ENCODE measurements around the gene ASB15. TPM values are rescaled to one million over a fixed set of nuclear protein-coding genes. Genes with fewer than 3 reads are reported as not detected.

The ASB15 gene
- total RNA-seq, 1 experiment from 2014 or later: not detected

- TF ChIP-seq POLR2AphosphoS5 (IDR thresholded peaks at IDR 0.05; ENCODE audit: low read depth, low read length) (no peak), TCF7L2 (IDR thresholded peaks at IDR 0.05; ENCODE audit: low read depth, low read length) (no peak)
- ATAC-seq (no peak), DNase-seq (ENCODE audit: low read depth, low spot score) (no peak)
- ChIA-PET POLR2A (no interaction called here), CTCF (no interaction called here)
- no TSS peak for BruUV-seq (replicated peaks)
- Histone ChIP-seq H3K27ac (ENCODE audit: low read length) (no peak overlapping the region), H3K36me3 (ENCODE audit: control insufficient read depth, insufficient read depth, low read length) (no peaks in the 10 kb centered on the region), H3K27me3 (ENCODE audit: control insufficient read depth, insufficient read depth, low read length) (peaks cover 23% of the 10 kb centered on the region), H3K4me3 (ENCODE audit: low read depth in 2 of 2, low read length in 2 of 2) (no peak overlapping the region), H3K9me3 (ENCODE audit: control insufficient read depth, insufficient read depth, low read depth, low read length) (no peaks in the 10 kb centered on the region), H3K4me1 (ENCODE audit: control insufficient read depth, insufficient read depth, low read length) (no peaks in the 10 kb centered on the region)
- in situ Hi-C loops (cut with HindIII; ENCODE audit: low pct_unique_long_range_greater_than_20kb, low sequenced_read_pairs) (no loop called here), intact Hi-C loops (cut with micrococcal nuclease; ENCODE audit: unreplicated experiment) (no loop called here)
These were observed 64.3 kb downstream of the ASB15 start for GRCh38 chr7:123665896-123666295.

- in situ Hi-C loops (cut with HindIII; ENCODE audit: low pct_unique_long_range_greater_than_20kb, low sequenced_read_pairs) (no loop called here), intact Hi-C loops (cut with micrococcal nuclease; ENCODE audit: unreplicated experiment) (no loop called here)
- TF ChIP-seq, protein P1, sequence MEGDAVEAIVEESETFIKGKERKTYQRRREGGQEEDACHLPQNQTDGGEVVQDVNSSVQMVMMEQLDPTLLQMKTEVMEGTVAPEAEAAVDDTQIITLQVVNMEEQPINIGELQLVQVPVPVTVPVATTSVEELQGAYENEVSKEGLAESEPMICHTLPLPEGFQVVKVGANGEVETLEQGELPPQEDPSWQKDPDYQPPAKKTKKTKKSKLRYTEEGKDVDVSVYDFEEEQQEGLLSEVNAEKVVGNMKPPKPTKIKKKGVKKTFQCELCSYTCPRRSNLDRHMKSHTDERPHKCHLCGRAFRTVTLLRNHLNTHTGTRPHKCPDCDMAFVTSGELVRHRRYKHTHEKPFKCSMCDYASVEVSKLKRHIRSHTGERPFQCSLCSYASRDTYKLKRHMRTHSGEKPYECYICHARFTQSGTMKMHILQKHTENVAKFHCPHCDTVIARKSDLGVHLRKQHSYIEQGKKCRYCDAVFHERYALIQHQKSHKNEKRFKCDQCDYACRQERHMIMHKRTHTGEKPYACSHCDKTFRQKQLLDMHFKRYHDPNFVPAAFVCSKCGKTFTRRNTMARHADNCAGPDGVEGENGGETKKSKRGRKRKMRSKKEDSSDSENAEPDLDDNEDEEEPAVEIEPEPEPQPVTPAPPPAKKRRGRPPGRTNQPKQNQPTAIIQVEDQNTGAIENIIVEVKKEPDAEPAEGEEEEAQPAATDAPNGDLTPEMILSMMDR (IDR thresholded peaks at IDR 0.05): no peak
- TF ChIP-seq SIN3A (IDR thresholded peaks at IDR 0.05; ENCODE audit: borderline replicate concordance, insufficient read depth, low read depth, low read length) (no peak), POLR2AphosphoS5 (IDR thresholded peaks at IDR 0.05; ENCODE audit: low read depth, low read length) (no peak), REST (IDR thresholded peaks at IDR 0.05; ENCODE audit: insufficient read depth in 1 of 2, low read depth in 2 of 2, low read length in 1 of 2) (no peak)
- Histone ChIP-seq H3K36me3 (ENCODE audit: control insufficient read depth, insufficient read depth, low read length) (no peaks in the 10 kb centered on the region), H3K27me3 (ENCODE audit: control insufficient read depth, insufficient read depth, low read length) (peaks cover 20% of the 10 kb centered on the region), H3K27ac (ENCODE audit: low read length) (no peak overlapping the region), H3K4me1 (ENCODE audit: control insufficient read depth, insufficient read depth, low read length) (no peaks in the 10 kb centered on the region), H3K9me3 (ENCODE audit: control insufficient read depth, insufficient read depth, low read depth, low read length) (no peaks in the 10 kb centered on the region), H3K4me3 (ENCODE audit: low read depth in 2 of 2, low read length in 2 of 2) (no peak overlapping the region)
- CTCF ChIA-PET: no interaction called here
- no TSS peak for BruUV-seq (replicated peaks)
- POLR2A ChIA-PET: no interaction called here
- ATAC-seq: no peak; the same call in 1 of the 2 replicates
- no peak for DNase-seq (ENCODE audit: low read depth, low spot score)
These were observed 64.9 kb downstream of the ASB15 start for GRCh38 chr7:123666492-123666891.

DNA sequence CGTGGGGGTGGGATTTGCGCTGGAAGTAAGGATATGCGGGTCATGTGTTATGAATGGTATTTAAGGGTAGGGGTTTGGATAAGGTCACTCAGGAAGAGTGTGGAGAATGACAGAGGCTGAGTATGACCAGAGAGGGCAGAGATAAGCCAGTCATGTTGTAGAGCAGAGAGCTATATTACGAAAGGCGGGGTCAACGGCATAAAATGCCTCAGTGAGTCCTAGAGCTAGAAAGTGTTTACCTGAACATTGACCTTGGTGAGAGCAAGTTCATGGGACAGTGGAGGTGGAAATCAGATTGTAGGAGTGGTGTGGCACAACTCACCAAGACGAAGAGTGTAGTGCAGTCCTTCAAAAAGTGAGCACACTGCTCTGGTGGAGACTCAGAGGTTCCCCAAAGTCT lies 67.9 kb downstream of the ASB15 start:
- TF ChIP-seq TCF7L2 (IDR thresholded peaks at IDR 0.05; ENCODE audit: low read depth, low read length) (no peak), POLR2AphosphoS5 (IDR thresholded peaks at IDR 0.05; ENCODE audit: low read depth, low read length) (no peak), SIN3A (IDR thresholded peaks at IDR 0.05; ENCODE audit: borderline replicate concordance, insufficient read depth, low read depth, low read length) (no peak), REST (IDR thresholded peaks at IDR 0.05; ENCODE audit: insufficient read depth in 1 of 2, low read depth in 2 of 2, low read length in 1 of 2) (no peak)
- TF ChIP-seq, protein P1 (IDR thresholded peaks at IDR 0.05): no peak
- peaks cover 7% of the 10 kb centered on the region; the same call in 1 of the 2 replicates for H3K27me3 ChIP-seq (ENCODE audit: control insufficient read depth, insufficient read depth, low read length)
- BruUV-seq (replicated peaks): no TSS peak
- no peak for DNase-seq (ENCODE audit: low read depth, low spot score)
- no peak for ATAC-seq
- CTCF ChIA-PET: no interaction called here
- intact Hi-C loops (cut with micrococcal nuclease; ENCODE audit: unreplicated experiment) (no loop called here), in situ Hi-C loops (cut with HindIII; ENCODE audit: low pct_unique_long_range_greater_than_20kb, low sequenced_read_pairs) (no loop called here)
- no peaks in the 10 kb centered on the region for H3K4me1 ChIP-seq (ENCODE audit: control insufficient read depth, insufficient read depth, low read length)
- H3K9me3 ChIP-seq (ENCODE audit: control insufficient read depth, insufficient read depth, low read depth, low read length): no peaks in the 10 kb centered on the region
- H3K4me3 ChIP-seq (ENCODE audit: low read depth in 2 of 2, low read length in 2 of 2): no peak overlapping the region
- POLR2A ChIA-PET: no interaction called here
- H3K36me3 ChIP-seq (ENCODE audit: control insufficient read depth, insufficient read depth, low read length): no peaks in the 10 kb centered on the region
- no peak overlapping the region for H3K27ac ChIP-seq (ENCODE audit: low read length)

All from Panc1 (cell line).